ENCODE measurements around the gene SOCS6. TPM values are rescaled to one million over a fixed set of nuclear protein-coding genes. Genes with fewer than 3 reads are reported as not detected.

The SOCS6 gene
- polyA plus RNA-seq, 1 of the 3 experiments (the other 2 are of a cell fraction), result 12.1 TPM

DNA sequence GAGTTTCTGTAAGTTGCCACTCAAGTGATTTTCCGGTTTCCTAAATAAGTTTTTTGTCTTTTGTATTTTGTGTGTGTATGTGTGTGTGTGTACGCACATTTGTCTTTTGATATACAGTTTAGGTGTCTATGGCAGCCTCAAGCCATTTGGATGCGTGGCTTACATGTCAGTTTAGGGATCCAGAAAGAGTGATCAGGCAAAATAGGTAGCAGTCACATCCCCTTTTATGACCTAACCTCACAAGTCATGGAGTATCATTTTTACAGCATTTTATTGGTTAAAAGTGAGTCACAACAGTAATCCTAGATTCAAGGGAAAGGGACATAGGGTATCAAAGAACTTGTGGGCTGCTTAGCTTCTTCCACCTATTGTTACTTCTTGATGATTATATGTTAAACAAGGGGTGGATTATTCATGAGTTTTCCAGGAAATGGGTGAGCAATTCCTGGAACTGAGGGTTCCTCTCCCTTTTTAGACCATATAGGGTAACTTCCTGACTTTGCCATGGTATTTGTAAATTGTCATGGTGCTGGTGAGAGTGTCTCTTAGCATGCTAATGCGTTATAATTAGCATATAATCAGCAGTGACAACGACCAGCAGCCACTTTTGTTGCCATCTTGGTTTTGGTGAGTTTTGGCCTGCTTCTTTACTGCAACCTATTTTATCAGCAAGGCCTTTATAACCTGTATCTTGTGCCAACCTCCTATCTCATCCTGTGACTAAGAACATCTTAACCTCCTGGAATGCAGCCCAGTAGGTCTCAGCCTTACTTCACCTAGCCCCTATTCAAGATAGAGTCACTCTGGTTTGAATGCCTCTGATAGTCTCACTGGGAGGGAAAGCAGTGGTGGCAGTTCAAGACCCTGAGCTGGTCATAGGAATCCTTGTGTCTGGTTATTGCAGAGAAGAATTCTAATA lies 8.6 kb upstream of the SOCS6 start:
- no peaks in the 10 kb centered on the region for H3K9me2 ChIP-seq
- H2AFZ ChIP-seq (ENCODE audit: low read depth), result no peak overlapping the region
- H3K36me3 ChIP-seq (replicated peaks in 1 of 2; ENCODE audit: control insufficient read depth in 1 of 2, insufficient read depth in 2 of 2, low read length in 1 of 2), result no peaks in the 10 kb centered on the region
- H3K27me3 ChIP-seq (ENCODE audit: insufficient read depth), result no peaks in the 10 kb centered on the region
- H3K9ac ChIP-seq, result no peak overlapping the region
- no peaks in the 10 kb centered on the region for H3F3A ChIP-seq (replicated peaks; ENCODE audit: insufficient read depth)
- no peak for DNase-seq
- no peaks in the 10 kb centered on the region for H3K9me3 ChIP-seq
- H3K4me1 ChIP-seq (ENCODE audit: control insufficient read depth in 1 of 2, insufficient read depth in 2 of 2, low read depth in 1 of 2, low read length in 1 of 2), result no peaks in the 10 kb centered on the region
- TF ChIP-seq NFIC (IDR thresholded peaks at IDR 0.05; ENCODE audit: borderline replicate concordance), result peak; percentile 82
- 0 out of 2 replicates have a peak, but pooled peaks have one; percentile 12 for TF ChIP-seq TCF12 (IDR thresholded peaks at IDR 0.05)
- no peak for TF ChIP-seq YY1 (IDR thresholded peaks at IDR 0.05; ENCODE audit: low read depth)
- TF ChIP-seq RXRA (IDR thresholded peaks at IDR 0.05; ENCODE audit: borderline replicate concordance, low read depth), result peak; percentile 21; the same call in 1 of the 2 replicates
- 0 out of 4 replicates have a peak, but pooled peaks of 1 of the 2 experiments have one; percentile 12 for TF ChIP-seq EP300 (IDR thresholded peaks at IDR 0.05; ENCODE audit: borderline replicate concordance in 1 of 2, low read depth in 1 of 2, low read length in 1 of 2)
- no peaks in the 10 kb centered on the region for H4K20me1 ChIP-seq (ENCODE audit: insufficient read depth)
- ChIA-PET CTCF (no interaction called here), POLR2A (no interaction called here)
- no peak overlapping the region for H3K4me2 ChIP-seq
- 84% methylated on average over 5 of the region's 5 CpGs for WGBS (ENCODE audit: low lambda C conversion rate)
- H3K79me2 ChIP-seq (ENCODE audit: insufficient read depth), result no peaks in the 10 kb centered on the region
- H3K27ac ChIP-seq (ENCODE audit: low read depth in 2 of 2, low read length in 1 of 2), result no peak overlapping the region
- H3K4me3 ChIP-seq (ENCODE audit: low read depth in 2 of 2, low read length in 1 of 2), result no peak overlapping the region

DNA sequence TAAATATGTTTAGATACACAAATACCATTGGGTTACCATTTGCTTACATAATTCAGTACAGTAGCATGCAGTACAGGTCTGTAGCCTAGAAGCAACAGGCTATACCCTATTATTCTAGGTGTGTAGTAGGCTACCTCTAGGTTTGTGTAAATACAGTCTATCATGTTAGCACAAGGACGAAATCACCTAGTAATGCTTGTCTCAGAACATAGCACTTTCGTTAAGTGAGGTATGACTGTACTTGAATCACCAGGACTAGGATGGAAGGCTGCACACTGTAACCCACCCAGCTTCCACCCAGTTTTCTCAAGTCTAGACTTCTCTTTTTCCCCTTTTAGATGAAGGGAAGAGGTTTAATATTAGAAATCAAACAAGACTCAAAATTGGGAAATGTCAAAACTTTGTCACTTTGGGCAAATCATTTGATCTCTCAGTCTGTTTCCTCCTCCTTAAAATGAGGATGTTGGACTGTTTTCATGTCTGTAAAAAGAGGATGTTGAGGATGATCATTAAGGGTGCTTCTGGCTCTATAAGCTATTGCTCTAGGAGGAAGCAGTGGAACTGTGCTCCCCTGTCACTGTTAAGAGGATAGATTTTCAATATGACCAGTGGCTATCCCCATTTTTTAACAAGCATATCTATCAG lies 3.7 kb upstream of the SOCS6 start:
- ChIA-PET POLR2A (no interaction called here), CTCF (interaction anchor here (0.6 to 0.7 kb wide), 2 partner anchors 26 to 149 kb away, joined by 3 to 4 read pairs; no protein-coding TSS in a partner anchor)
- H3K79me2 ChIP-seq (ENCODE audit: insufficient read depth), result peaks cover 6% of the 10 kb centered on the region
- no peaks in the 10 kb centered on the region for H3K9me2 ChIP-seq
- H3K36me3 ChIP-seq (replicated peaks in 1 of 2; ENCODE audit: control insufficient read depth in 1 of 2, insufficient read depth in 2 of 2, low read length in 1 of 2), result no peaks in the 10 kb centered on the region
- H2AFZ ChIP-seq (ENCODE audit: low read depth), result no peak overlapping the region
- H3K4me2 ChIP-seq, result no peak overlapping the region
- H3K9me3 ChIP-seq, result no peaks in the 10 kb centered on the region
- WGBS (ENCODE audit: low lambda C conversion rate), result 77% methylated on average over 2 of the region's 2 CpGs
- H3K27ac ChIP-seq (ENCODE audit: low read depth in 2 of 2, low read length in 1 of 2), result no peak overlapping the region
- H3K27me3 ChIP-seq (ENCODE audit: insufficient read depth), result no peaks in the 10 kb centered on the region
- H3K4me3 ChIP-seq (ENCODE audit: low read depth in 2 of 2, low read length in 1 of 2), result no peak overlapping the region
- H3K4me1 ChIP-seq (ENCODE audit: control insufficient read depth in 1 of 2, insufficient read depth in 2 of 2, low read depth in 1 of 2, low read length in 1 of 2), result peaks cover 0 to 5% of the 10 kb centered on the region in 2 experiments; a peak in 2 of 4 replicates
- no peak for DNase-seq
- H4K20me1 ChIP-seq (ENCODE audit: insufficient read depth), result peaks cover 3% of the 10 kb centered on the region; the same call in 1 of the 2 replicates
- H3K9ac ChIP-seq, result no peak overlapping the region
- H3F3A ChIP-seq (replicated peaks; ENCODE audit: insufficient read depth), result peaks cover 10% of the 10 kb centered on the region
- no peak for TF ChIP-seq USF2 (IDR thresholded peaks at IDR 0.05; ENCODE audit: borderline replicate concordance, low read depth, low read length)
- TF ChIP-seq, protein P1, sequence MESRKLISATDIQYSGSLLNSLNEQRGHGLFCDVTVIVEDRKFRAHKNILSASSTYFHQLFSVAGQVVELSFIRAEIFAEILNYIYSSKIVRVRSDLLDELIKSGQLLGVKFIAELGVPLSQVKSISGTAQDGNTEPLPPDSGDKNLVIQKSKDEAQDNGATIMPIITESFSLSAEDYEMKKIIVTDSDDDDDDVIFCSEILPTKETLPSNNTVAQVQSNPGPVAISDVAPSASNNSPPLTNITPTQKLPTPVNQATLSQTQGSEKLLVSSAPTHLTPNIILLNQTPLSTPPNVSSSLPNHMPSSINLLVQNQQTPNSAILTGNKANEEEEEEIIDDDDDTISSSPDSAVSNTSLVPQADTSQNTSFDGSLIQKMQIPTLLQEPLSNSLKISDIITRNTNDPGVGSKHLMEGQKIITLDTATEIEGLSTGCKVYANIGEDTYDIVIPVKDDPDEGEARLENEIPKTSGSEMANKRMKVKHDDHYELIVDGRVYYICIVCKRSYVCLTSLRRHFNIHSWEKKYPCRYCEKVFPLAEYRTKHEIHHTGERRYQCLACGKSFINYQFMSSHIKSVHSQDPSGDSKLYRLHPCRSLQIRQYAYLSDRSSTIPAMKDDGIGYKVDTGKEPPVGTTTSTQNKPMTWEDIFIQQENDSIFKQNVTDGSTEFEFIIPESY (IDR thresholded peaks at IDR 0.05; ENCODE audit: borderline replicate concordance, low read depth), result no peak
- TF ChIP-seq FOSL2 (IDR thresholded peaks at IDR 0.05; ENCODE audit: borderline replicate concordance, low read depth), result no peak
- no peak for TF ChIP-seq RCOR1 (IDR thresholded peaks at IDR 0.05; ENCODE audit: low read length)
- TF ChIP-seq, protein P2, sequence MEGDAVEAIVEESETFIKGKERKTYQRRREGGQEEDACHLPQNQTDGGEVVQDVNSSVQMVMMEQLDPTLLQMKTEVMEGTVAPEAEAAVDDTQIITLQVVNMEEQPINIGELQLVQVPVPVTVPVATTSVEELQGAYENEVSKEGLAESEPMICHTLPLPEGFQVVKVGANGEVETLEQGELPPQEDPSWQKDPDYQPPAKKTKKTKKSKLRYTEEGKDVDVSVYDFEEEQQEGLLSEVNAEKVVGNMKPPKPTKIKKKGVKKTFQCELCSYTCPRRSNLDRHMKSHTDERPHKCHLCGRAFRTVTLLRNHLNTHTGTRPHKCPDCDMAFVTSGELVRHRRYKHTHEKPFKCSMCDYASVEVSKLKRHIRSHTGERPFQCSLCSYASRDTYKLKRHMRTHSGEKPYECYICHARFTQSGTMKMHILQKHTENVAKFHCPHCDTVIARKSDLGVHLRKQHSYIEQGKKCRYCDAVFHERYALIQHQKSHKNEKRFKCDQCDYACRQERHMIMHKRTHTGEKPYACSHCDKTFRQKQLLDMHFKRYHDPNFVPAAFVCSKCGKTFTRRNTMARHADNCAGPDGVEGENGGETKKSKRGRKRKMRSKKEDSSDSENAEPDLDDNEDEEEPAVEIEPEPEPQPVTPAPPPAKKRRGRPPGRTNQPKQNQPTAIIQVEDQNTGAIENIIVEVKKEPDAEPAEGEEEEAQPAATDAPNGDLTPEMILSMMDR (IDR thresholded peaks at IDR 0.05), result no peak
- no peak for TF ChIP-seq FOXM1 (IDR thresholded peaks at IDR 0.05; ENCODE audit: low read depth)
- TF ChIP-seq JUND (IDR thresholded peaks at IDR 0.05), result no peak
- no peak for TF ChIP-seq PBX3 (IDR thresholded peaks at IDR 0.05)
- no peak for TF ChIP-seq MXI1 (IDR thresholded peaks at IDR 0.05; ENCODE audit: low read depth, low read length)
- no peak for TF ChIP-seq CHD2 (IDR thresholded peaks at IDR 0.05; ENCODE audit: low read length, partially characterized antibody)
- TF ChIP-seq, protein P3, sequence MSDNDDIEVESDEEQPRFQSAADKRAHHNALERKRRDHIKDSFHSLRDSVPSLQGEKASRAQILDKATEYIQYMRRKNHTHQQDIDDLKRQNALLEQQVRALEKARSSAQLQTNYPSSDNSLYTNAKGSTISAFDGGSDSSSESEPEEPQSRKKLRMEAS (IDR thresholded peaks at IDR 0.05; ENCODE audit: low read depth), result no peak
- TF ChIP-seq GABPA (IDR thresholded peaks at IDR 0.05; ENCODE audit: low read depth), result no peak
- TF ChIP-seq USF1 (IDR thresholded peaks at IDR 0.05; ENCODE audit: borderline replicate concordance, low read depth), result no peak
- TF ChIP-seq MEF2A (IDR thresholded peaks at IDR 0.05; ENCODE audit: borderline replicate concordance, low read depth), result no peak
- TF ChIP-seq RAD21 (IDR thresholded peaks at IDR 0.05; ENCODE audit: low read length), result no peak
